Neural cell (in vitro differentiated cells): ENCODE measurements around the gene DUSP18.

Experiments used
- EZH2 ChIP-seq: fragments of 200-600, 300-800 bp; shearing (Covaris generic), sonication (generic); IDR thresholded peaks from 2 replicates; pipeline ENCODE4 v1.6.1; 2014; ENCODE audit warnings: antibody characterized with exemption, low read length, borderline replicate concordance, mild to moderate bottlenecking; ENCODE audit not compliant: insufficient read depth, poor library complexity, severe bottlenecking
- POLR2AphosphoS5 ChIP-seq: IDR thresholded peaks from 2 replicates; pipeline ENCODE4 v1.6.1; 2012
- REST ChIP-seq: IDR thresholded peaks from 2 replicates; pipeline ENCODE4 v1.6.1; 2012; ENCODE audit warnings: borderline replicate concordance
- TF ChIP-seq, protein P1 (sequence below): fragments of 450-650 bp; IDR thresholded peaks from 2 replicates; pipeline ENCODE4 v1.5.1; 2014; ENCODE audit warnings: antibody characterized with exemption, mild to moderate bottlenecking, moderate library complexity; ENCODE audit not compliant: poor library complexity, severe bottlenecking

DNA sequence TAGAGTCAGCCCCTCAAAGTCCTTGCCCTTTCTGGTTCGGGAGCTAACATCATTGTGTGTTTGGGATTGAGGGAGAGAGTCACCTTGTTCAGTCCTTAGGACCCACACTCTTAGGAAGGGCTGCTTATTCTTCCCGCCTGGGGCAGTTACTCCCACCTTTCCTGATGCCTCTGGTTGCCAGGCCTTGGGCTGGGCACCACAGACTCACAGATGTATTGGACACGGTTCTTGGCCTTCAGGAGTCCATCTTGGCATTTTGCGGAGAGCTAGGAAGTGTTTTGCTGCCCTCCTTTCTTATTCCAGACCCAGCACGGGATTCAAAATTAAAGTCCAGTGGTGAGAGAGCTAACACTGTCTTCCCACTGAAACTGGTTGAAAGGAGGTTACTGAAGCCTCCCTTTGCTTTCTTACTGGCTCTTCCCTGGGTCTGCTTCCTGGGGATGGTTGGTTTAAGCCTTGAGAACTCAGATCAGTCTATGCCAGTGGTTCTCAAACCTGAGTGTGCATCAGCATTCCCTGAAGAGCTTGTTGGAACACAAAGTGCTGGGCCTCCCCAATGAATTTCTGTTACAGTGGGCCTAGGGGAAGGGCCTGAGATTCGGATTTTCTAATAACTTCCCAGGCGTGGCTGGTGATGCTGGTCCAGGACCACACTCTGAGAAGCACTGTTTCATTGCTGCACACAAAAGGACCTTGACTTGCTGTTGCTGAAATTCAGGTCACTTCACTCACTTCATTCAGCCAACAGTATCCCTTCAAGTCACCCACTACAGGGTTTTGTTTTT is 28.4 kb upstream of the DUSP18 start:
- TF ChIP-seq, protein P1, sequence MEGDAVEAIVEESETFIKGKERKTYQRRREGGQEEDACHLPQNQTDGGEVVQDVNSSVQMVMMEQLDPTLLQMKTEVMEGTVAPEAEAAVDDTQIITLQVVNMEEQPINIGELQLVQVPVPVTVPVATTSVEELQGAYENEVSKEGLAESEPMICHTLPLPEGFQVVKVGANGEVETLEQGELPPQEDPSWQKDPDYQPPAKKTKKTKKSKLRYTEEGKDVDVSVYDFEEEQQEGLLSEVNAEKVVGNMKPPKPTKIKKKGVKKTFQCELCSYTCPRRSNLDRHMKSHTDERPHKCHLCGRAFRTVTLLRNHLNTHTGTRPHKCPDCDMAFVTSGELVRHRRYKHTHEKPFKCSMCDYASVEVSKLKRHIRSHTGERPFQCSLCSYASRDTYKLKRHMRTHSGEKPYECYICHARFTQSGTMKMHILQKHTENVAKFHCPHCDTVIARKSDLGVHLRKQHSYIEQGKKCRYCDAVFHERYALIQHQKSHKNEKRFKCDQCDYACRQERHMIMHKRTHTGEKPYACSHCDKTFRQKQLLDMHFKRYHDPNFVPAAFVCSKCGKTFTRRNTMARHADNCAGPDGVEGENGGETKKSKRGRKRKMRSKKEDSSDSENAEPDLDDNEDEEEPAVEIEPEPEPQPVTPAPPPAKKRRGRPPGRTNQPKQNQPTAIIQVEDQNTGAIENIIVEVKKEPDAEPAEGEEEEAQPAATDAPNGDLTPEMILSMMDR: no peak
- TF ChIP-seq EZH2: no peak
- TF ChIP-seq REST: no peak
- no peak for TF ChIP-seq POLR2AphosphoS5
